Fibroblast of lung (primary cell): ENCODE measurements around the gene CHCHD10.

Experiments
- CTCF ChIP-seq, 2 donors: IDR thresholded peaks in 1 of 2; conservative IDR thresholded peaks in 1 of 2; 1 replicate in 1 of 2; 2 replicates in 1 of 2; pipeline ENCODE4 v1.5.1; 2011 to 2012; ENCODE audit warnings: low read length in 2 of 2, control low read depth in 1 of 2, inconsistent platforms in 1 of 2, low read depth in 1 of 2, mild to moderate bottlenecking in 1 of 2
- EZH2 ChIP-seq: IDR thresholded peaks from 2 replicates; pipeline ENCODE4 v1.5.1; 2012; ENCODE audit warnings: low read length, control low read depth, mild to moderate bottlenecking; ENCODE audit errors: missing control alignments

- TF ChIP-seq CTCF (conservative IDR thresholded peaks at IDR 0.05 in 1 of 2, IDR thresholded peaks at IDR 0.05 in 1 of 2; ENCODE audit: low read depth in 1 of 2, low read length in 2 of 2), result no peak
- TF ChIP-seq EZH2, result no peak
Observed at GRCh38 chr22:23790819-23791737, 23.3 kb upstream of the CHCHD10 start.
